HEK293 (cell line): ENCODE measurements around the gene SLC5A4.
"Not testable (repeated sequence)": the region's sequence is repeated elsewhere in the genome, so short reads cannot be mapped to it uniquely, and the experiment has no call there.

Experiments used
- MYNN ChIP-seq: fragments of 450-650 bp; formaldehyde crosslinking; IDR thresholded peaks from 2 replicates; pipeline ENCODE4 v1.5.1; 2016; ENCODE audit warnings: missing biosample characterization, missing genetic modification characterization, borderline replicate concordance
- REST ChIP-seq: fragments of 450-650 bp; formaldehyde crosslinking; IDR thresholded peaks from 2 replicates; pipeline ENCODE4 v1.5.1; 2016; ENCODE audit warnings: missing biosample characterization, missing genetic modification characterization
- ZBTB20 ChIP-seq: fragments of 450-650 bp; formaldehyde crosslinking; IDR thresholded peaks from 2 replicates; pipeline ENCODE4 v1.5.1; 2016; ENCODE audit warnings: missing biosample characterization, missing genetic modification characterization
- ZNF148 ChIP-seq: fragments of 450-650 bp; formaldehyde crosslinking; IDR thresholded peaks from 2 replicates; pipeline ENCODE4 v1.5.0; 2017; ENCODE audit warnings: missing biosample characterization, missing genetic modification characterization, borderline replicate concordance
- ZNF248 ChIP-seq: fragments of 450-650 bp; formaldehyde crosslinking; IDR thresholded peaks from 2 replicates; pipeline ENCODE4 v1.5.1; 2017; ENCODE audit warnings: missing biosample characterization, missing genetic modification characterization

- not testable (repeated sequence) for TF ChIP-seq ZBTB20, ZNF148, MYNN, REST, ZNF248 (tag by site-specific recombination)
Measured at GRCh38 chr22:32193346-32193745, 61.8 kb downstream of the SLC5A4 start.
